Activated CD4-positive, CD25-positive, alpha-beta regulatory T cell treated with anti-CD3 and anti-CD28 coated beads, Interleukin-2, amount 50 U/mL, for 16 hours (primary cell): ENCODE results near the gene NFIX.
A peak's percentile ranks its signal among the peaks of the same experiment; 100 is the strongest.

Experiments used
- DNase-seq: peaks from one replicate; pipeline ENCODE4 v3.0.0-alpha.2; 2020; ENCODE audit warnings: low read depth, low spot score

Gene NFIX

DNA sequence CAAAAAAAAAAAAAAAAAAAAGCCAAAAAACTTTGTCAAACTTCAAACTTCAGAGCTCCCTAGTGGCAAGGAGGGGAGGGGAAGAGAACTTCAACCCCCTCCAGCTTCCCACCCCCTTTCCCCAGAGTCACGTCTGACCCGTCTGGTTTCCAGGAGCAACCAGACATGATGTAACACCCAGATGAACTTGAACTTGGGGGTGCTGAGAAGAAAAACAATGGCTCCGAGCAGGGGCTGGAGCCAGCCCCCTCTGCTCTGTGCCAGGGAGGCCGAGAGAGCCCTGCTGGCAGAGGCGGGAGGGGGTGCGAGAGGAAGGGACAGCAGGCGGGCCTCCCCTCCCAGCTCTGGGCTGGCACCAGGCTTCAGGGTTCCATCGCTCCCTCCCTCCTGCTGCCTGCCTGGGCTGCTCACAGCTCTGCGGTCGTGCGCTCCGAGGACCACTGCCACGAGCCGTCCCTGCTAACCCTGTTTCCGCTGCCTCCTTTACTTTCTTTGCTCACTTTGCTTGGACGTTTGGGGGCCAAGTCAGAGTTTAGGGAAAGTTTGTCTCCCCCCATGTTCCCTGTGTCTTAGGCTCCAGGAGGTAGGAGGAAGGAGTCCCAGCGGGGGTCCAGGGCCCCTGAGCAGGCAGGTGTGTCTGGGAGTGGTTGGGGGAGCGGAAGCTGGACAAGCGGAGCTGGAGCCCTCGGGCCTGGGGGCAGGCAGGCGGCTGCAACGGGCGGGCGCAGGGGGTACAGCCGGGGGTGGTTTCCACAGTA, 96.3 kb downstream of the NFIX start:
- no peak for DNase-seq

DNA sequence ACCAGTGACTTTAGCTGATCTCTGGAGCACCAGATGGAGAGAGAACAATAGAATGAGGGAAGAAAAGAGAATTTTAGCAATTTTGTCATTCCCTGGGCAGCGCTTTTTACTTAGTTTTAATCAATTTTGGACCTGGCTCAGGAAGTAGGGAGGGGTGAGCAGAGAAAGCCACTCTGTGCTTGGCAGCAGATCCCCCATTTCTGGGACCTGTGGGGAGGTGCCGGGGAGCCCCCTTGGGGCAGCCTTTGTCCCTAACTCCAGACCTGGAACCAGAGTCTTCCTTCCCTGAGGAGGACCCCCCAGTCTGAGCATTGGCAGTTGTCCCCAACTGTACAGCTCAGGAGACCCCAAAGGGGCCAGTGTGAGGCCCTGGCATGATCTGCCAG, 96.9 kb downstream of the NFIX start:
- no peak for DNase-seq

DNA sequence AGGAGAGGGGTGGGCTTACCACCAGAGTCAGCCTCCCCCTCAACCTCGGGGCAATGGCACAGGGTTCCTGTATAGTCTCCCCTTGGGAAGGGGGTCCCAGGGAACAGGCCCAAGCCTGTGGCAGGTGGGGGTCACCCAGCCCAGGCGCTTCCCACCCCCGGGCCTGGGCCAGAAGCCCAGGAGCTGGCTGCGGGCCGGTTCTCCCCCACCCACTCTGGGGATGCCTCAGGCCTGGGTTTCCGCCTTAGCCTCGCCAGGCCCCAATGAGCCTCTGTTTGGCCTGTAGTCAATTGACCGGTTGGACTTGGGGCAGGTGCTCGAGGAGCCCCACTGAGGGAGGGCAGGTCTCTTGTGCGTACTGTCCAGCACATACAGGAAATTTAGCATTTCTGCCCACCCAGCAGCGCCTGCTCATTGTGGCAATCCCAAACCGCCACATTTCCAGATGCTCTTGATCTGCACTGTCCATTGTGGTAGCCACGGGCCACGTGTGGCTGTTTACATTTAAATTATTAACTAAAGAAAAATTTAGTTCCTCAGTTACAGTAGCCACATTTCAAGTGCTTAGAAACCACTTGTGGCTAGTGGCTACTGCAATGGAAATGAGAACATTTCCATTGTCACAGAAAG, 97.4 kb downstream of the NFIX start:
- DNase-seq, result no peak

DNA sequence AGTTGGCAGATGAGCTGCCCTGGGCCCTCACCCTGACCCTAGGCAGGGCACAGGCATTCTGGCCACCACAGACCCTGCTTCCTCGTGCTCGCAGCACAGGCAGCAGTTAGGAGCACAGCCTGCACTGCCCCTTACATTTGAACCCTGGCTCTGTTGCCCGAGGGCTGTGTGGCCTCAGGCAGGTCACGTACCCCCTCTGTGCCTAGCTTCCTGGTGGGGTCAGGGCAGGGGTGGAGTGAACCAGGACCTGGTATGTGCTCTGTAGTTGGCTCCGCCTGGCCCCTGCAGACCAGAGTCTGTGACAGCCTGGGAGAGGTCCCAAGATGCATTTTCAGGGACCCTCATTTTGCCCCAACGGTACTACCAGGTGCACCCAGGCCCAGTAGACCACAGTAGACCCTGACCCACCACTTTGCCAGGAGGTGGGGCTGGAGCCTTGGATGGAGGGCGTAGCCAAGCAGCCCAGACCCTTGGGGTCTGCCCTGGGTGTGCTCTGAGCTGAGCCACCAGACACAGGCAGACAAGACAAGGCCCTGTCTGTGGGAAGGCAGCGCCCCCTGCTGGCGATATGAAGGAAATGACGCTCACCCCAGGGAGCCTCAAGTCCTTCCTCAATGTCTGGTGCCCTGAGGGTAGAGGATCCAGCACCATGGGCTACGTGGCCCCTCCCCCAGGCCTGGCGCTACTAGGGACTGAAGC, 98.3 kb downstream of the NFIX start:
- DNase-seq, result peak; percentile 72

DNA sequence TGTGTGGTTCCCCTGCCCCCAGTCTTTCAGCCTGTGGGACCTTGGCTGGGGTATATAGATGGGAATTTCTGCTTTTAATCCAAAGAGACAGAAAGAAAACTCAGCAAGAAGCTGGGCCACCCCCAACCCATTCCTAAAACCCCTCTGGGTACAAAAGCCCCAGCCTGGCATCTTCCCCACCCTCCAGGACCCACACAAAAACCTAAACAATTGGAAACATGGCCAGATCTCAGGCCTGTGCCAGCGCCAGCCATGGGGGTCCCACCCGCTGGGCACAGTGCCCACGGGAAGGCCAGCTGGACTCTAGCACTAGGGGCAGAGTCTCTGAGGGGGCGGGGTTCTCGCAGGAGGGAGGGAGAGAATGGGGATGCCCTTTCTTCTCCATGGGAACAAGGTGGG, 98.8 kb downstream of the NFIX start:
- DNase-seq, result no peak

DNA sequence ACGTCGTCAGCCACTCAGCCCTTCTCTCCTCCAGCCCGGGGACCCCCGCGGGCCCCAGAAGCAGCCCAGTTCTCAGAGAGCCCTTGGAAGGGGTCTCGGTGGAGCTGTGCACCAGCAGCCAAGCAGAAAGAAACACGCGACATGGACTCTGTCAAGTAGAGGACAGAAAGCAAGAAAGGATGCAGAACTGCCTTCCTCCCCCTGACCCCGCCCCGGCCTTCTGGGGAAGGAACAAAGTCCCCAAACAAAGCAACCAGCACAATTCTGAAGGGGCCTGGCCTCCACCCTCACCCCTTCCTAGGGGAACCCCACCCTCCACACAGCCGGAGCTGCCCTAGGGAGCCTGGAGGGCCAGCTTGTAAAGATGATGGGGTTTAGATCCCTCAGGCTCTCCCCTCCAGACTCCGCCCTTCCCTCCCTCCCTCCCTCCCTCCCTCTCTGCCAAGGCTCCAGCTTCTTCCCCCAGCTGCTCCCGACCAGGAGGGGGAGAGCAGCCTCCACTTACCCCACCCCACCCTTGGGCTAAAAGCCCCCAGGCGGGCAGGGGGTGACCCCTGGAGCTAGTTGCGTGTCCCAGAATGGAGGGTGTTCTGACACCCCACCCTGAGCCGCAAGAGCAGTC, 99.6 kb downstream of the NFIX start:
- no peak for DNase-seq

DNA sequence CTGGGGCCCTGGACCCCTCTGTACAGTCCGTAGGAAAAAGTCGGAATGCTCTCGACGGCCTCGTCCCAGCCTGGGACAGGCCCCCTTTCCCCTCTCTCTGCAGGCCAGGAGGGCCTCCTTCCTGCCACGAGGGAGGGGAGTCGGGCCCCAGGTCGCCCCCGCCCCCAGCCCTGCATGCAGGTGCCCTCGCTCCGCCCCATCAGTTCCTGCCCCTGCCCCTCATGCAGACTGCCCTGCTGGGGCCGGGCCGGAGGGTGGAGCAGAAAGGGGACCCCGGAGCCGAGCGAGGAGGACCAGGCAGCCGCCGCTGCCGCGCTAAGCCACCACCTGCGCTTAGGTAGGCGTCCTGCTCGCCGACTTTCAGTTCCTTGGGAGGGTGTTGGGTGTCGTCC, 100.1 kb downstream of the NFIX start:
- no peak for DNase-seq

DNA sequence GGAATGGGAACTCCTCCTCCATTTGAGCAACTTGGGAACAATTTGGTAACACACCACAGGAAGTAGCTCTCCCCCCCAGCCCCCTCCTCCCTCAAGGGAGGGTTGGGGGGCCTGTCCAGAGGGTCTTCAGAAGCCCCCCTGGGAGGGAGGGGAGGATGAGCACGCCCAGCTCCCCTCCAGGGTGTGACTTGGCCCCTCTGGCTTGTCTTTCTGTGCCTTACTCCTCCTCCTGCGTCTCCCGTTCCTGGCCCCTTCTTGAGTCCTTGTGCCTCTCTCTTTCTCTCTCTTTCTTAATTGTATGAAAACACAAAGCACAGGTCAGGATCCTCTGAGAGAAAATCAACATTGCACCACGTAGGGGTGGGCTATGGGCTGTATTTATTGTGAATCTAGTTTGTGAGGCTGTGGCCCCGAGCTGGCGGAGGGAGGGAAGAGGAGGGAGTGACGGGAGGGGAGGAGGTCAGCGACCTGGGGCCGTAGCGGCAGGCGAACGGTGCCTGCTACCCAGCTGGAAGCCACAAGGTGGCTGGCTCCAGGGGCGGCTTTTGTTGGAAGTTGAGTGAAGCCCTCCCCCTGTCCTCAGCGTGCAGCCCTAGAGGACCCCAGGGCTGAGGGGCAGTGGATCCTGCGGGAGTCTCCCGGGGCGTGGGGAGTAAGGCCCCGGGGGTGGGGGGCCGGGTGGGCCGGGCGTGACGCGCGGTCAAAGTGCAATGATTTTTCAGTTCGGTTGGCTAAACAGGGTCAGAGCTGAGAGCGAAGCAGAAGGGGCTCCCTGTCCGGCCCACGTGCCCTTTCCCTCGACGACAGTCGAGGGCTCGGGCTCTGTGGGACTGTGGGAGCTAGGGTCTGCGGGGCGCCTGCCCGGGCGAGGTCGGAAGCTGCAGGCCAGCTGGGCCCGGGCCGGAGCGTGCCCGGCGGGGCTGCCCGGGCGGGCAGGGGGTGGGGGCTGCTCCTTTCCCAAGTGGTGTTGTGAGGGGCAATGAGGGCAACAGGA, 101.0 kb downstream of the NFIX start:
- DNase-seq, result no peak

DNA sequence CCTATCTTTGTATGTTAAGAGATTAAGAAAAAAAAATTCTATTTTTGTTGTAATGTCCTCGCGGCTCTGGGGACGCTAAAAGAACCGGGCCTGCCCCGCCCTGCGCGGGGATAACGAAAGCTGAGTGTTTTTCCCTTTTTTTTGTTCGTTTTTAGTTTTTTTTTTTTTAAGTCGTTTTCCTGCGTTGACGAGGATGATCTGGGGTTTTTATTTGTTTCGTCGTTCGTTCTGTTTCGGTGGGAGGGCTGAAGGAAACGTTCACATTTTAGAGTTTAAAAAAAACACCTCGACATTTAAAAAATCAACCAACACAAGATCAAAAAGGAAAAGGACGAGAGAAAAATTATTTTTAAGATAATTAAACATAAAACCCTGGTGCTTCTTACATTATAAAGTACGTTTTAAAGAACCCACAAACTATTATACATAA, 101.8 kb downstream of the NFIX start:
- no peak for DNase-seq

DNA sequence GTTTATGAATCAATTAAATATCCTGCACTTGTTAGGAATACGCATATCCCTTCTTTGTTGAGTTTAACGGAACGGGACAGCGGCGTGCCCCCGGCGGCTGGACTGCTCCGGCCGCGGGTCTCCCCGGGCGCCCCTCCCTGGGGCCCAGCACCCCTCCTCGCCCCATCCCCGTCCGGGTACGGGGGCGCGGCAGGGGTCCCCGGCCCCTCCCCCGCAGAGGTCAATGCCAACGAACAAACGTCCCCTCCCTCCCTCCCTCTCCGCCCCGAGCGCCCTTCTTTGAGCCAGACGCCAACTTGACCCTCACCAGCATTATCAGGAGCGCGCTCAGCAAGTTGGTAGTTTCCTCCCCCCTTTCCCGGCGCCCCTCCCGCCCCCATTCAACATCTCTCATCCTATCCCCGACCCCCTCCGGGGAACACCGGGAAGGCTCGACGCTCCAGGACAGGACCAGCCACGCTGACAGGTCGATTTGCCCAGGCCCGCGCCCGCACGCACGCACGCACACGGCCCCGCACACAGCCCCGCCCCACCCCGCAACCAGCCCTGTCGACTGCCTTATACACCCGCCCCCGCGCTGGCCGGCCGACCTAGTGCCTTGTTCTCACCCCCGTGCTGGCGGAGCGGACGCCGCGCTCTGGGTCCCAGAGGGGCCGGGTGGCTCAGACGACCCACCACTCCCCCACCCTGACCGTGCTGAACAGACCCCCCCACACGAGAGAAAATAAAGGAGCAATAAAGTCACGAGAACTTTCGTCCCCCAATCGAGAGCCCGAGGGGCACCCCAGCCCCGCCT, 102.4 kb downstream of the NFIX start:
- no peak for DNase-seq

DNA sequence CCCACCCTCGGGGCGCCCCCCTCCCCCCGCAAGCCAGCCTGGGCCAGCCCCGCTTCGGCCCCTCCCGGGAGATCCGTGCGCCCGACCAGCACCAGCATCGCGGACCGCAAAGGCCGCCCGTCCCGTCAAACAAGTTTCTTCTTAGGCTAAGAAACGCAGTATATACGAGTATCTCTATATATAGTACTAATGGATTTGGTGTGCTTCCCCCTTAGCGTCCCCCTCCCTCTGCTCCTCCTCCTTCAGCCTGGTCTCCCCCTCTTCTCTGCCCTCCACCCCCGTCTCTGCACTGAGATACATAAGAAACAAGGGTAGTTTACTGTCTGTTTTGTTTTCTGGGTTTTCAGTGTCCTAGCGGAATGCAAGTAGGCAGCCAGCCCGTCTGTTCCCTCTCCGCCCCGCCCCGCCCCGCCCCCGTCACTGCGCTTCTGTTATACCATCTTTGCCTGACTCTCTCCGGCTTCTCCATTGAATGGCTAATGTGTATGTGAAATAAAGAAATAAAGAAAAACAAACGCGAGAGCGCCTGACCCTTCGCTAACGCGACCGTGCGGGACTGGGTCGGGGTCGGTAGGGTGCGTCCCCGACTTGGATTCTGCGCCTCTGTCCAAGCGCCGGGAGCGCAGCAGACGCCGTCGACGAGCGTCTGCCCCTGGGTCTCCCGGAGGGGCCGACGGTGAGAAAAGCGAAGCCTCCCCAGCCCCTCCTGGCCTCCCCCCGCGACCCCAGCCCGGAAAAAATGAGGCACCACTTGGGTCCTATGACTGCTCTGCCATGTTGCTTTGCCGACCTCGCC, 103.2 kb downstream of the NFIX start:
- no peak for DNase-seq

DNA sequence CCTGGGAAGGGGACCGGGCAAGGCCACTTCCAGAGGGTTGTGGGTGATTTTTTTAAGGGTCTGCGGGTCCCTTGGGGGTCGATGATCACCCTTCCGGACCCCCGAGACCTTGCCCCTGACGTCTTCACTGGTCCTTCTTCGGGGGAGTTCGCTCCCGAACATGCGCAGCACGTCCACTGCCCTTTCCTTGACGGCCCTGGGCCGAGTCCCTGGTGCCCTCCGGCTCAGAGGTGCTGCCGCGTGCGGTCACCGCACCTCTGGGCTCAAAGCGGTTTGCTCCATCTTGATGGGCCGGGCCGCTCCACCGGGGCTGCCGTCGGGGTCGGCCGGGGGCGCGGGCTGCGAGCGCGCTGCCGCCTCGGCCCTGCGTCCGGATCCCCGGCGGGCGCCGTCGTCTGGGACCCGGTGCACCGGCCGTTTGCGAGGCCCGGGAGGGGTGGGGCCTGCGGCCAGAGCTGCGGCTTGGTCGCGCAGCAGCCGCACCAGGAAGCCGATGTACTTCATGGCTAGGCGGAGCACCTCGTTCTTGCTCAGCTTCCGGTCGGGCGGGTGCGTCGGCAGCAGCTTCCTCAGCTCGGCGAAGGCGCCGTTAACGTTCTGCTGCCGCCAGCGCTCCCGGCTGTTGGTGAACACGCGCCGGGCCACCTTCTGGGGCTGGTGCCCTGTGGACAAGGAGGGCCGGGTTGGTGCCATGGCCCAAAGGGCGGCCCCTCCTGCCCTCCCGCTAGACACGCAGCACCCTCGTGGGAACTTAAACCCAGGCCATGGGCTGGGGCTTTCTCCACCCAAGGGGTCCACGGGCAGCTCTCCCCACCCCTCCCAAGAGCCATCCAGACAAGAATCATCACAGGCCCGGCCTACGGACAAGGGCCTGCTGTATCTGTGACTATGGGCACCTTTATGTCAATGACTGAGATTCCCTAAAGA, 104.1 kb downstream of the NFIX start:
- DNase-seq, result peak; percentile 55

DNA sequence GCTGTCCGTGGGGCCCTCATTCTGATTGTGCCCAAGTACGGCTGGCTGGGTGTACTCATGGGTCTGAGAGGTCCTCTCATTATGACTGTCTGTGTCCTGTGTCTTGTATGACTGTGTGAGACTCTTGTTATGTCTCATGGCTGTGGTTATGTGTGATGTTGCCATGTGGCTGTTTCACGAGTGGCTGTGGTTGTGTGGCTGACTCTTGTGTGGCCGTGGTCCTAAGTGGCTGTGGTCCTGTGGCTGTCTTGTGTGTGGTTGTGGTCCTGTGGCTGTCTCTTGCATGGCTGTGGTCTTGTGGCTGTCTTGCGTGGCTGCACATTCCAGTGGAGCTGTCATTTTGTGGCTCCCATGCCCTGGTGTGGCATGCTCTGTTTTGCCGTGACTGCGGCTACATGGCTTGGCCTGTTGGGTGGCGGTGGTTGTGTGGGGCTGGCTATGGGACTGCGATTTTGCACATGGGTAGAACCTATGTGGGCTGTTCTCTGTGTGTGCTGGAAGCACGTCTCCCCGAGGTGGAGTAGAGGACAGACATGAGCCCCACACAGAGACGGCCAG, 104.8 kb downstream of the NFIX start:
- peak; percentile 43 for DNase-seq

DNA sequence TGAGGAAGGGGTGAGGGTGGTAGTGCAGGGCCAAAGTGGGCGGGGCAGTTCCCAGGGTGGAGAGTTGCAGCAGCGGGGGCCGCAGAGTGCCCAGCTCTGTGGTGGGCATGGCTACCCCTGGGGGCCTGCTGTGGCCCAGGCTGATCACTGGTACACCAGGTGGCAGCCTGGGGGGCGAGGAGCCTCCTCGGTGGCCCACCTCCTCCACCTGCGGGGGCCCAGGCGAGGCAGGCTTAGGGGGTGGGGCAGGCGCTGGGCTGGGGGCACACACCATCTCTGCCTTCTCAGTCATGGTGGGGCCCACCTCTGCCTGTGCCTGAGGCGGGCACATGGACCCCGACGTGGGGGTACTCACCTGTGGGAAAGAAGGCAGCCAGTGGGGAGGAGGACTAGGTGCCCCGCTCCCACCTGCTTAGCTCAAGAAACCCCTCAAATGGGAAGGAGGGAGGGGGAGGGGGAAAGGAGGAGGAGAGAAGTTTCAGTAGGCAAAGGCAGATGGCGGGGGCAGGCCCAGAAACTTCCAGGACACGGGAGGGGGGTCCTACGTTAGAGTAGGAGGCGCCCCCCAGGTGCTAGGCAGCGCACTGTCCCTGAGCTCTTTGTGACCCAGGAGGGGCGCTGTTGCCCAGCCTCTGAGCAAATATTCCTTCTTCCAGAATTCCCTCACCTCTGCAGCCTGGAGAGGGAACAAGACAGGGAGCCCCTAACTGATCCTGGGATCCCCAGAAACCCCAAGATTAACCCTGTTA, 105.7 kb downstream of the NFIX start:
- no peak for DNase-seq

DNA sequence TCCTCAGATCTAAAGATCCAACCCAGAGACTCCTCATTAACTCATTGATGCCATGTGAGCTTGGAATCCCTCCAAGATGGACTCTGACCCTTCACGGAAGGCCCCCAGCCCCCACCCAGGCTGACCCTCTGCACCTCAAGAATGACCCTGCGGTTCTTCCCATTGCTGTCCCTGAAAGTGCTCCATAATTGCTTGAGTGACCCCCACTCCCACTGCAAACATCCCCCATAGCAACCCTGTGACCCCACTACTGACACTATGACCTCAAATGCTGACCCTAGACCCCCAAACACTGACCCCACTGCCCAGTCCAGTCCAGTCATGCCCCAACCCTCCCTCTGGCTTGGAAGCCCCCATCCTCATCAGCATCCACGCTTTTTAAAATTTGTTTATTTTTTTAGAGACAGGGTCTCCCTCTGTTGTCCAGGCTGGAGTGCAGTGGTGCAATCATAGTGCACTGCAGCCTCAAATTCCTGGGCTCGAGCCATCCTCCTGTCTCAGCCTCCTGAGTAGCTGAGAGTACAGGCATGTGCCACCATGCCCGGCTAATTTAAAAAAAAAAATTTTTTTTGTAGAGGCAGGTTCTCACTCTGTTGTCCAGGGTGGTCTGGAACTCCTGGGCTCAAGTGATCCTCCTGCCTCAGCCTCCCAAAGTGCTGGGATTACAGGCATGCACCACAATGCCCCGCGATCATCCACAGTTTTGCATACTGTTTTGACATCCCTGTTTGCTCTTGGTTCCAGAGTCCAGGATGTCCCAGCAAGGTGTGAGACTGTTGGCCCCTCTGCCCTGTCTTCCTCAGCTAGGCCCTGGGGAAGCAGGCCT, 106.5 kb downstream of the NFIX start:
- no peak for DNase-seq

DNA sequence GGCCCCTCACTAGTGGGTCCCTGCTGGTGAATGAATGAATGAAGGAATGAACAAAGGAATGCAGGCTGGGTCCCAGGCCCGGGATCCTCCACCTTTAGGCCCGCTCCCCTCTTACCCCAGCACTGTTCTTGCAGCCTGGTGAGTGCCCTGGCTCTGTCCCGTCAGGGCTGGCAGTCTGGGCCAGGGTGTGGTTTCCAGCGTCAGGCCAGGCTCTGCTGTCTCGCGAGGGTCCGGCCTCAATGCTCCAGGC, 107.1 kb downstream of the NFIX start:
- DNase-seq, result no peak
